ENCODE results near the gene RPS10. TPM values are rescaled to one million over a fixed set of nuclear protein-coding genes. Genes with fewer than 3 reads are reported as not detected.

The RPS10 gene
- total and polyA plus RNA-seq, 2 donors (not counting 1 experiment from before 2014, with no cell fraction given) = 1,649 to 2,883 TPM

GRCh38 chr6:34435916-34436315, 10.0 kb upstream of the RPS10 start:
- Histone ChIP-seq H3K4me2 (ENCODE audit: extremely low read depth, insufficient read depth, low read length) (no peak overlapping the region), H3K36me3 (ENCODE audit: control insufficient read depth, insufficient read depth, low read length) (no peaks in the 10 kb centered on the region), H3K4me3 (replicated peaks in 1 of 4; ENCODE audit: control extremely low read depth in 1 of 4, insufficient read depth in 1 of 4, low read depth in 3 of 4, low read length in 4 of 4) (no peak overlapping the region), H3K4me1 (ENCODE audit: control insufficient read depth, extremely low read depth, insufficient read depth, low read length) (no peaks in the 10 kb centered on the region), H2AFZ (ENCODE audit: low read length) (no peak overlapping the region), H3K27ac (ENCODE audit: insufficient read depth, low read length) (no peak overlapping the region), H3K9ac (ENCODE audit: insufficient read depth, low read length) (no peak overlapping the region), H4K20me1 (ENCODE audit: control insufficient read depth, extremely low read depth, insufficient read depth, low read length) (no peaks in the 10 kb centered on the region), H3K9me3 (ENCODE audit: control insufficient read depth, insufficient read depth, low read depth, low read length) (no peaks in the 10 kb centered on the region), H3K79me2 (ENCODE audit: control insufficient read depth, insufficient read depth, low read length) (no peaks in the 10 kb centered on the region), H3K27me3 (ENCODE audit: control insufficient read depth, insufficient read depth, low read length) (peaks cover 4% of the 10 kb centered on the region)
- no peak for DNase-seq (ENCODE audit: low read depth in 2 of 2)
- TF ChIP-seq, protein P1, sequence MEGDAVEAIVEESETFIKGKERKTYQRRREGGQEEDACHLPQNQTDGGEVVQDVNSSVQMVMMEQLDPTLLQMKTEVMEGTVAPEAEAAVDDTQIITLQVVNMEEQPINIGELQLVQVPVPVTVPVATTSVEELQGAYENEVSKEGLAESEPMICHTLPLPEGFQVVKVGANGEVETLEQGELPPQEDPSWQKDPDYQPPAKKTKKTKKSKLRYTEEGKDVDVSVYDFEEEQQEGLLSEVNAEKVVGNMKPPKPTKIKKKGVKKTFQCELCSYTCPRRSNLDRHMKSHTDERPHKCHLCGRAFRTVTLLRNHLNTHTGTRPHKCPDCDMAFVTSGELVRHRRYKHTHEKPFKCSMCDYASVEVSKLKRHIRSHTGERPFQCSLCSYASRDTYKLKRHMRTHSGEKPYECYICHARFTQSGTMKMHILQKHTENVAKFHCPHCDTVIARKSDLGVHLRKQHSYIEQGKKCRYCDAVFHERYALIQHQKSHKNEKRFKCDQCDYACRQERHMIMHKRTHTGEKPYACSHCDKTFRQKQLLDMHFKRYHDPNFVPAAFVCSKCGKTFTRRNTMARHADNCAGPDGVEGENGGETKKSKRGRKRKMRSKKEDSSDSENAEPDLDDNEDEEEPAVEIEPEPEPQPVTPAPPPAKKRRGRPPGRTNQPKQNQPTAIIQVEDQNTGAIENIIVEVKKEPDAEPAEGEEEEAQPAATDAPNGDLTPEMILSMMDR (conservative IDR thresholded peaks at IDR 0.05 in 1 of 2, IDR thresholded peaks at IDR 0.05 in 1 of 2; ENCODE audit: low read depth in 1 of 2, low read length in 2 of 2) = no peak

- Histone ChIP-seq H3K4me3 (replicated peaks in 1 of 4; ENCODE audit: control extremely low read depth in 1 of 4, insufficient read depth in 1 of 4, low read depth in 3 of 4, low read length in 4 of 4) (peak overlapping the region; percentile 71 to 99 (median 98)), H3K27me3 (ENCODE audit: control insufficient read depth, insufficient read depth, low read length) (no peaks in the 10 kb centered on the region), H3K36me3 (ENCODE audit: control insufficient read depth, insufficient read depth, low read length) (peaks cover 17% of the 10 kb centered on the region), H4K20me1 (ENCODE audit: control insufficient read depth, extremely low read depth, insufficient read depth, low read length) (no peaks in the 10 kb centered on the region), H2AFZ (ENCODE audit: low read length) (no peak overlapping the region), H3K79me2 (ENCODE audit: control insufficient read depth, insufficient read depth, low read length) (peaks cover 43% of the 10 kb centered on the region), H3K9ac (ENCODE audit: insufficient read depth, low read length) (peak overlapping the region; percentile 89), H3K4me1 (ENCODE audit: control insufficient read depth, extremely low read depth, insufficient read depth, low read length) (peaks cover 15% of the 10 kb centered on the region), H3K27ac (ENCODE audit: insufficient read depth, low read length) (peak overlapping the region; percentile 95), H3K9me3 (ENCODE audit: control insufficient read depth, insufficient read depth, low read depth, low read length) (no peaks in the 10 kb centered on the region), H3K4me2 (ENCODE audit: extremely low read depth, insufficient read depth, low read length) (peak overlapping the region; percentile 98)
- DNase-seq (ENCODE audit: low read depth in 2 of 2) = peak; percentile 15 to 22
- TF ChIP-seq, protein P1 (conservative IDR thresholded peaks at IDR 0.05 in 1 of 2, IDR thresholded peaks at IDR 0.05 in 1 of 2; ENCODE audit: low read depth in 1 of 2, low read length in 2 of 2) = no peak
- no peak for TF ChIP-seq EZH2 (IDR thresholded peaks at IDR 0.05; ENCODE audit: low read length, missing control alignments)
These were observed 754 bp downstream of the RPS10 start for GRCh38 chr6:34425132-34425497.

GRCh38 chr6:34424200-34425131, 1.4 kb downstream of the RPS10 start:
- H3K9me3 ChIP-seq (ENCODE audit: control insufficient read depth, insufficient read depth, low read depth, low read length) = no peaks in the 10 kb centered on the region
- H4K20me1 ChIP-seq (ENCODE audit: control insufficient read depth, extremely low read depth, insufficient read depth, low read length) = no peaks in the 10 kb centered on the region
- TF ChIP-seq, protein P1 (conservative IDR thresholded peaks at IDR 0.05 in 1 of 2, IDR thresholded peaks at IDR 0.05 in 1 of 2; ENCODE audit: low read depth in 1 of 2, low read length in 2 of 2) = no peak
- no peak for TF ChIP-seq EZH2 (IDR thresholded peaks at IDR 0.05; ENCODE audit: low read length, missing control alignments)
- peak overlapping the region; percentile 89 for H3K9ac ChIP-seq (ENCODE audit: insufficient read depth, low read length)
- H3K4me1 ChIP-seq (ENCODE audit: control insufficient read depth, extremely low read depth, insufficient read depth, low read length) = peaks cover 15% of the 10 kb centered on the region
- peak overlapping the region; percentile 98 for H3K4me2 ChIP-seq (ENCODE audit: extremely low read depth, insufficient read depth, low read length)
- peaks cover 46% of the 10 kb centered on the region for H3K79me2 ChIP-seq (ENCODE audit: control insufficient read depth, insufficient read depth, low read length)
- no peak overlapping the region for H2AFZ ChIP-seq (ENCODE audit: low read length)
- no peak for DNase-seq (ENCODE audit: low read depth in 2 of 2)
- peak overlapping the region; percentile 71 to 99 (median 98) for H3K4me3 ChIP-seq (replicated peaks in 1 of 4; ENCODE audit: control extremely low read depth in 1 of 4, insufficient read depth in 1 of 4, low read depth in 3 of 4, low read length in 4 of 4)
- H3K36me3 ChIP-seq (ENCODE audit: control insufficient read depth, insufficient read depth, low read length) = peaks cover 19% of the 10 kb centered on the region
- no peaks in the 10 kb centered on the region for H3K27me3 ChIP-seq (ENCODE audit: control insufficient read depth, insufficient read depth, low read length)
- H3K27ac ChIP-seq (ENCODE audit: insufficient read depth, low read length) = peak overlapping the region; percentile 95

All from fibroblast of lung (primary cell).